ENCODE results near the gene ZNF304.

DNA sequence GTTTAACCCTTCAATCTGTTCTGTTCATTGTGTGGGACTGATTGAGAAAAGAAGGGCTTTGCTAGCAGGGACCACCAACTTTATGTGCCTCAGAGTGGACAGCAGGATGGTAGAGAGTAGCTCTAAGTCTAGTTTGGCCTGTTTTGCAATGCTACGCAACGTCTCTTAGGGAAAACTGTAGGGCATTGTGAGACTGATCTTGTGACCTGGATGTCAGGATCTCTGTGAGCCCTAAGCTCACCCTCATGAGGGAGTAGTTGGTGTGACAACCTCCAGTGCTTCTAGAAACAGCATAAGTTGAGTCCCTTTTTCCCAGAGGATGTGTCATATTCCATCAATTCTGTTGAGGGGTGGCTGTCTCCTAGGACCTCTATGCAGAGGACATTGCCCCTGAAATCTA, 40.3 kb upstream of the ZNF304 start:
- no peak for TF ChIP-seq POLR2A (IDR thresholded peaks at IDR 0.05; ENCODE audit: extremely low read depth, insufficient read length)
- TF ChIP-seq, protein P1, sequence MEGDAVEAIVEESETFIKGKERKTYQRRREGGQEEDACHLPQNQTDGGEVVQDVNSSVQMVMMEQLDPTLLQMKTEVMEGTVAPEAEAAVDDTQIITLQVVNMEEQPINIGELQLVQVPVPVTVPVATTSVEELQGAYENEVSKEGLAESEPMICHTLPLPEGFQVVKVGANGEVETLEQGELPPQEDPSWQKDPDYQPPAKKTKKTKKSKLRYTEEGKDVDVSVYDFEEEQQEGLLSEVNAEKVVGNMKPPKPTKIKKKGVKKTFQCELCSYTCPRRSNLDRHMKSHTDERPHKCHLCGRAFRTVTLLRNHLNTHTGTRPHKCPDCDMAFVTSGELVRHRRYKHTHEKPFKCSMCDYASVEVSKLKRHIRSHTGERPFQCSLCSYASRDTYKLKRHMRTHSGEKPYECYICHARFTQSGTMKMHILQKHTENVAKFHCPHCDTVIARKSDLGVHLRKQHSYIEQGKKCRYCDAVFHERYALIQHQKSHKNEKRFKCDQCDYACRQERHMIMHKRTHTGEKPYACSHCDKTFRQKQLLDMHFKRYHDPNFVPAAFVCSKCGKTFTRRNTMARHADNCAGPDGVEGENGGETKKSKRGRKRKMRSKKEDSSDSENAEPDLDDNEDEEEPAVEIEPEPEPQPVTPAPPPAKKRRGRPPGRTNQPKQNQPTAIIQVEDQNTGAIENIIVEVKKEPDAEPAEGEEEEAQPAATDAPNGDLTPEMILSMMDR (IDR thresholded peaks at IDR 0.05; ENCODE audit: low read depth, low read length), result no peak
- TF ChIP-seq, protein P2, sequence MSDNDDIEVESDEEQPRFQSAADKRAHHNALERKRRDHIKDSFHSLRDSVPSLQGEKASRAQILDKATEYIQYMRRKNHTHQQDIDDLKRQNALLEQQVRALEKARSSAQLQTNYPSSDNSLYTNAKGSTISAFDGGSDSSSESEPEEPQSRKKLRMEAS (IDR thresholded peaks at IDR 0.05; ENCODE audit: low read depth, low read length), result no peak
